Measurements from ENCODE around the gene TSPAN8.

TSPAN8 gene

GRCh38 chr12:71092290-71092689 lies 65.5 kb downstream of the TSPAN8 start:
- TF ChIP-seq, protein P1, sequence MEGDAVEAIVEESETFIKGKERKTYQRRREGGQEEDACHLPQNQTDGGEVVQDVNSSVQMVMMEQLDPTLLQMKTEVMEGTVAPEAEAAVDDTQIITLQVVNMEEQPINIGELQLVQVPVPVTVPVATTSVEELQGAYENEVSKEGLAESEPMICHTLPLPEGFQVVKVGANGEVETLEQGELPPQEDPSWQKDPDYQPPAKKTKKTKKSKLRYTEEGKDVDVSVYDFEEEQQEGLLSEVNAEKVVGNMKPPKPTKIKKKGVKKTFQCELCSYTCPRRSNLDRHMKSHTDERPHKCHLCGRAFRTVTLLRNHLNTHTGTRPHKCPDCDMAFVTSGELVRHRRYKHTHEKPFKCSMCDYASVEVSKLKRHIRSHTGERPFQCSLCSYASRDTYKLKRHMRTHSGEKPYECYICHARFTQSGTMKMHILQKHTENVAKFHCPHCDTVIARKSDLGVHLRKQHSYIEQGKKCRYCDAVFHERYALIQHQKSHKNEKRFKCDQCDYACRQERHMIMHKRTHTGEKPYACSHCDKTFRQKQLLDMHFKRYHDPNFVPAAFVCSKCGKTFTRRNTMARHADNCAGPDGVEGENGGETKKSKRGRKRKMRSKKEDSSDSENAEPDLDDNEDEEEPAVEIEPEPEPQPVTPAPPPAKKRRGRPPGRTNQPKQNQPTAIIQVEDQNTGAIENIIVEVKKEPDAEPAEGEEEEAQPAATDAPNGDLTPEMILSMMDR (conservative IDR thresholded peaks at IDR 0.05) = no peak
- no peak for TF ChIP-seq ZFX (IDR thresholded peaks at IDR 0.05)
- H3K27ac ChIP-seq = no peak overlapping the region

GRCh38 chr12:71090971-71091370 lies 66.8 kb downstream of the TSPAN8 start:
- no peak for TF ChIP-seq ZFX (IDR thresholded peaks at IDR 0.05)
- TF ChIP-seq, protein P1 (conservative IDR thresholded peaks at IDR 0.05) = no peak
- H3K27ac ChIP-seq = no peak overlapping the region

- H3K27ac ChIP-seq = no peak overlapping the region
Measured at GRCh38 chr12:71085575-71085974, 72.2 kb downstream of the TSPAN8 start.

GRCh38 chr12:71075743-71076142 lies 82.1 kb downstream of the TSPAN8 start:
- no peak overlapping the region for H3K27ac ChIP-seq
- TF ChIP-seq, protein P1 (conservative IDR thresholded peaks at IDR 0.05) = no peak
- no peak for TF ChIP-seq ZFX (IDR thresholded peaks at IDR 0.05)

More at GRCh38 chr12:71085575-71085974, 72.2 kb downstream of the TSPAN8 start:
- TF ChIP-seq, protein P1 (conservative IDR thresholded peaks at IDR 0.05) = no peak
- TF ChIP-seq ZFX (IDR thresholded peaks at IDR 0.05) = no peak
